Retinal pigment epithelial cell (primary cell): ENCODE results near the gene DIS3L.

Source experiments
- DNase-seq: peaks from one replicate; pipeline ENCODE4 v3.0.0-alpha.2; 2010; ENCODE audit warnings: low read depth
- H3K4me3 ChIP-seq: 2 replicates; pipeline ENCODE4 v1.5.1; 2011; ENCODE audit warnings: mild to moderate bottlenecking, low read length, control low read depth, moderate library complexity
- TF ChIP-seq, protein P1 (sequence below): conservative IDR thresholded peaks from 2 replicates; pipeline ENCODE4 v1.5.1; 2011; ENCODE audit warnings: low read depth, low read length, control low read depth, inconsistent platforms

The DIS3L gene

DNA sequence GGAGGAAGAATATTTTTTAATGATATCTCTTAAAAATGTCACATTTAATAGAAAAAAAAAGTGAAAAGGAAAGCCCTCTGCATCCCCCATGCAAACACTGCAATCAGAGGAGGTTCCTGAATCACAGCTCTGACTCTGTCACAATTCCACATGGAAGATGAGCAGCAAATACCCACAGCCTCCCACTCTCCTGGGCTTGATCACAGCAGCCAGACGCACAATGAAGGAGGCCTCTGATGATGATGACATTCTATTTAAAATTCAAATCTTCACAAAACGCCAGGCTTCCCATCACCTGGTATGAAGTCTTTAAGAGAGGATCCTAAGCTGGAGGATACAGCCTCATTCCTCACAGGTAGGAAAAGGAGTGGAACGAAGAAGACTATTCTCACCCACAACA lies 9.1 kb upstream of the DIS3L start:
- no peak for DNase-seq
- no peak overlapping the region for H3K4me3 ChIP-seq
- TF ChIP-seq, protein P1, sequence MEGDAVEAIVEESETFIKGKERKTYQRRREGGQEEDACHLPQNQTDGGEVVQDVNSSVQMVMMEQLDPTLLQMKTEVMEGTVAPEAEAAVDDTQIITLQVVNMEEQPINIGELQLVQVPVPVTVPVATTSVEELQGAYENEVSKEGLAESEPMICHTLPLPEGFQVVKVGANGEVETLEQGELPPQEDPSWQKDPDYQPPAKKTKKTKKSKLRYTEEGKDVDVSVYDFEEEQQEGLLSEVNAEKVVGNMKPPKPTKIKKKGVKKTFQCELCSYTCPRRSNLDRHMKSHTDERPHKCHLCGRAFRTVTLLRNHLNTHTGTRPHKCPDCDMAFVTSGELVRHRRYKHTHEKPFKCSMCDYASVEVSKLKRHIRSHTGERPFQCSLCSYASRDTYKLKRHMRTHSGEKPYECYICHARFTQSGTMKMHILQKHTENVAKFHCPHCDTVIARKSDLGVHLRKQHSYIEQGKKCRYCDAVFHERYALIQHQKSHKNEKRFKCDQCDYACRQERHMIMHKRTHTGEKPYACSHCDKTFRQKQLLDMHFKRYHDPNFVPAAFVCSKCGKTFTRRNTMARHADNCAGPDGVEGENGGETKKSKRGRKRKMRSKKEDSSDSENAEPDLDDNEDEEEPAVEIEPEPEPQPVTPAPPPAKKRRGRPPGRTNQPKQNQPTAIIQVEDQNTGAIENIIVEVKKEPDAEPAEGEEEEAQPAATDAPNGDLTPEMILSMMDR, result no peak

DNA sequence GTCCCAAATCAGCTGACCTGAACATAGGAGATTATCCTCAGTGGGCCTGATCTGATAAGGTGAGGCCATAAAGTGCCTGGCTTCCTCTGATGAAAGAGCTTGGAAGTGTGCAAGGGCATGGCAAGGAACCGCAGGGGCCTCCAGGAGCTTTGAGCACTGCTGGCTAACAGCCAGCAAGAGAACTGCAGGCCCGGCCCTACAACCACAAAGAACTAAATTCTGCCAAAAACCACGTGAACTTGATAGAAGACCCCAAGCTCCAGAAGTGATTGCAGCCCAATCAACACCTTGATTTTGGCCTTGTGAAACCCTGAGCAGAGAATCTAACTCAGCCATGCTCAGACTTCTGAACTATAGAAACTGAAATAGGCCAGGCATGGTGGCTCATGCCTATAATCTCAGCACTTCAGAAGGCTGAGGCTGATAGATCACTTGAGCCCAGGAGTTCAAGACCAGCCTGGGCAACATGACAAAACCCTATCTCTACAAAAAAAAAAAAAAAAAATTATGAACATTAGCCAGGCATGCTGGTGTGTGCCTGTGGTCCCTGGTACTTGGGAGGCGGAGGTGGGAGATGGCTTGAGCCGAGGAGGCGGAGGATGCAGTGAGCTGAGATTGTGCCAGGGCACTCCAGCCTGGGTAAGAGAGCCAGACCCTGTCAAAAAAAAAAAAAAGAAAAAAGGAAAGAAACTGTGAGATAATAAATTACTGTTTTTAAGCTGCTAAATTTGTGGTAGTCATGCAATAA lies 7.7 kb upstream of the DIS3L start:
- no peak for DNase-seq
- H3K4me3 ChIP-seq, result no peak overlapping the region
- TF ChIP-seq, protein P1, result no peak

DNA sequence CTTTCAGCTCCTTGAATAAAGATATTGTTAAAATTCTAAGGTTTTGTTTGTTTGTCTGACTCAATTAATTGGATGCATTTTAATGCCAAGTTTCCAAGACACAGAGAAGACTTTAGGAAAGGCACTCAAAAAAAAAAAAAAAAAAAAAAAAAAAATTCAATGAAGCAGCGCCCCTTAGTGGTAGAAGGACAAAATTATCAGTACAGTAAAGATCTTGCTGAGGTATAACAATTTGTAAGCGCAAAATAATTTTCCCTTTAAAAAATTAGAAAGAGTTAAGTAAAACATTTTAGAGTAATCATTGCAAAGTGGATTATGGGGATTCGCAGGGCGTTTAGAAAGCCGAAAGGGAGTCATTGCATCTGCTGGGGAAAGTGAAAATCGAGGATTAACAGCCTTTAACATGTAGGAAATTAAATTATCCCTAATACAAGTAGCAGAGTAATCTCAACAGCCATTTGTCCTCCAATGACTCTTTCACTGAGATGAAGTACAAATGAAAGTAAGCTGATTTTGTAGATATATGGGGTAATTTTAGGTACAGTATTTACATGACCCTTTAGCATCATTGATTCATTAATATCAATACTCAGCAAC lies 5.8 kb upstream of the DIS3L start:
- DNase-seq, result no peak
- no peak overlapping the region for H3K4me3 ChIP-seq
- TF ChIP-seq, protein P1, result peak; percentile 58

DNA sequence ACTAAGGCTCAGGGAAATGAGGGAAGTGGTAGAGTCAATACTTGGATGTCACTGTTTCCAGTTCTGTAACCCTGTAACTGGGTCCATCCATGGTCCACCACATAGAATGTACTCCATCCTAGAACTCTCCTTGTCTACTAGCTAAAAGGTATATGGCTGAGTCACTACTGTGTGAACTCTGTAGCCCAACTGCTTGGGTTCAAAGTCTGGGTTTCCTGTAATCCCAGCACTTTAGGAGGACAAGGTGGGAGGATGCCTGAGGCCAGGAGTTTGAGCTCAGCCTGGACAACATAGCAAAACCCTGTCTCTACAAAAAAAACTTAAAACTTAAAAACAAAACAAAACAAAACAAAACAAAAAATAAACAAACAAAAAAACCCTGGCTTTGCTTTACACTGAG lies 5.3 kb upstream of the DIS3L start:
- TF ChIP-seq, protein P1, result no peak
- no peak for DNase-seq
- no peak overlapping the region for H3K4me3 ChIP-seq

DNA sequence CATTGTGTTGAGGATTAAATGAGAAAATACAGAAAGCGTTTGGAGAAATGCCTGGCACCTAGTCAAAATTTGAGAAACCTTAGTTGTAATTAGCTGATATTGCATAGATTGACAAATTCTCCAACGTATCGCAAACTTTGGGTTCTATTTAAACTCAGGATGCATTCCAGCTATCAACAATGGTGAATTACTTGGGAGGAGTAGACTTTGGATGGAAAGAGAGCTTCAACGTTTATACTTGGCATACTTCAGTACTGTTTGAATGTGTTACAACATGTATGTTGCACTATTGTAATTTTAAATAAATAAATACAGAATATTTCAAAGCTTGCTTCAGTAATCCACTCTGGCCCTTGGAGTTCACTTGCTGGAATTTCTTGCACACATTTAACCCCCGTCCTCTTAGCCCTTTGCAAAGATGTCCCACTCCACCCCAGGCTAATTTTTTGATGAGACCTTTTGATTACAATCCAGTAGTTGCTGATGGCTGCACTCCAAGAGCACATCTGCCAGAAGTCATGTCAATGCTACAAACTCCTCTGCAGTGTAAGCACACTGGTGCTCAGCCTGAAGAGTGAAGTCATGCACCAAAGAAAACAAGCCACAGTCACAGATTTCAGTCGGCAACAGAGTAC lies 4.7 kb upstream of the DIS3L start:
- H3K4me3 ChIP-seq, result no peak overlapping the region
- TF ChIP-seq, protein P1, result no peak
- DNase-seq, result no peak

DNA sequence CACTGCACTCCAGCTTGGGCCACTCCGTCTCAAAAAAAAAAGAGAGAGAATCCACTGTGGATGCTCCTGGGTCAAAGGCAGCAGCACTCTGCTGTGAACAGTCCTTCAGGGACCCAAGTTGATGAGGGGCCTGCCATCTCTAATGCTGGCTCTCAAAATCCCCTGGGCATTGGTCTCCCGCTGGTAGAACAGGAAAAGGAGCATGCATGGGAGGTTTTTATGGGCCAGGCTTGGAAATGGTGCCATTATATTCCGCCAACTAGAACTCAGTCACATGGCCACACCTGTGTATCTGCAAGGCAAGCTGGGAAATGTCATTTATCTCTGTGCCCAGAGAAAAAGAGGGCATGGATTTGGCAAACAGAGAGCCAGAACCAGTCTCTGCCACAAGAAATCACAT lies 3.4 kb upstream of the DIS3L start:
- no peak for DNase-seq
- no peak overlapping the region for H3K4me3 ChIP-seq
- TF ChIP-seq, protein P1, result no peak
